Body of pancreas (tissue), 4 donors: ENCODE results near the gene OR6C3.

Experiments used
- CTCF ChIP-seq, 7 experiments: fragments of 450-650 bp in 4 of 7; fragments of 200-600 bp in 3 of 7; sonication (generic) in 3 of 7; IDR thresholded peaks; one replicate each; pipeline ENCODE4 v1.5.1; 2016 to 2019; ENCODE audit warnings: antibody characterized with exemption in 7 of 7
- POLR2A ChIP-seq, 3 donors: fragments of 450-650 bp; IDR thresholded peaks; one replicate each; pipeline ENCODE4 v1.6.1; 2016; ENCODE audit warnings: antibody characterized with exemption in 3 of 3, mild to moderate bottlenecking in 2 of 3

DNA sequence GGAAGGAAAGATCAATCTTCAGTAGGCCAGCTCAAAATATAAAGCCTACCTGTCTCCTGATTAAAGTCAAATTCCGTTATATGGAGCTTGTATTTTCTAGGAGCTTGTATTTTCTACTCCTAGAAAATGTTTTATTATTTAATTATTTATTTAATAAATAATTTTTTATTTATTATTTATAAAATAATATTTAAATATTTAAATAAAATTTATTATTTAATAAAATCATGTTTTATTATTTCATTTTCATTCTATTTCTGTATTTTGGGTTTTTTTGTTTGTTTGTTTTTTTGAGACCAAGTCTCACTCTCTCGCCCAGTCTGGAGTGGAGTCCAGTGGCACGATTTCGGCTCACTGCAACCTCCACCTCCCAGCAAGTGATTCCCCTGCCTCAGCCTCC, 42.0 kb downstream of the OR6C3 start:
- TF ChIP-seq CTCF (IDR thresholded peaks at IDR 0.05) (no peak), POLR2A (IDR thresholded peaks at IDR 0.05) (no peak)
